ENCODE measurements around the gene OXLD1.

DNA sequence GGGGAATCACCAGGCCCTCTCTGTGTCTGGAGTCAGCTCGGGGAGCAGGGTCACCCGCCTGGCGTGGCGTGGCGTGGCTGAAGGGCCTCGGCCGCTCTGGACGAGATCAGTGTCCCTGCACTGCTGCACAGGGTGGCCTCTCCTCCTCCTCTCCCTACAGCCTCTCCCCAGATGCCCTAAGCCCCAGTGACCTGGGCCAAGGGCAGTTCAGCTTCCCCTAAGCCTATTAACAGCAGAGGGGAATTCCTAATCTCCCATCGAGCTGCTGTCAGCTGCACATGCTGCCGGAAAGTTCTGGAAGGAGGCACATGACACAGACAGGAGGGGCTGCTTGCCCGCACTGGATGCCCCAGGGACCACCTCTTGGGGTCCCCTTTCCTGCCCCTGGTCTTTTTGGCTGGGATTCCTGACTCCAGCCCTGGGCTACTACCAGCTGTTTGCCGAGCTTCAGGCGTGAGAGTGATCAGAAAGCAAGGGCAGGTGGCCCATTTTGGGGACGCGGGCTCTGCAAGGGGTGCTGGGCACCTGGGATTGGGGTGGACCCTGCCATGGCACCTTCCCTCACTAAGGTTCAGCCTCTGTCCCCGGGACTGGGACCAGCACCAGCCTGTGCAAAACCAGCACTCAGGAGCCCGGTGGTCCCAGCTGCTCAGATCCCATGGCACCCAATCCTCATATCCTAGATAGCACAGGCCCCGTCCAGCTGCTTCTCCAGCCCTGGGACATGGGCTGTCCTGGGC, 10.9 kb downstream of the OXLD1 start:
- TF ChIP-seq, protein P1, sequence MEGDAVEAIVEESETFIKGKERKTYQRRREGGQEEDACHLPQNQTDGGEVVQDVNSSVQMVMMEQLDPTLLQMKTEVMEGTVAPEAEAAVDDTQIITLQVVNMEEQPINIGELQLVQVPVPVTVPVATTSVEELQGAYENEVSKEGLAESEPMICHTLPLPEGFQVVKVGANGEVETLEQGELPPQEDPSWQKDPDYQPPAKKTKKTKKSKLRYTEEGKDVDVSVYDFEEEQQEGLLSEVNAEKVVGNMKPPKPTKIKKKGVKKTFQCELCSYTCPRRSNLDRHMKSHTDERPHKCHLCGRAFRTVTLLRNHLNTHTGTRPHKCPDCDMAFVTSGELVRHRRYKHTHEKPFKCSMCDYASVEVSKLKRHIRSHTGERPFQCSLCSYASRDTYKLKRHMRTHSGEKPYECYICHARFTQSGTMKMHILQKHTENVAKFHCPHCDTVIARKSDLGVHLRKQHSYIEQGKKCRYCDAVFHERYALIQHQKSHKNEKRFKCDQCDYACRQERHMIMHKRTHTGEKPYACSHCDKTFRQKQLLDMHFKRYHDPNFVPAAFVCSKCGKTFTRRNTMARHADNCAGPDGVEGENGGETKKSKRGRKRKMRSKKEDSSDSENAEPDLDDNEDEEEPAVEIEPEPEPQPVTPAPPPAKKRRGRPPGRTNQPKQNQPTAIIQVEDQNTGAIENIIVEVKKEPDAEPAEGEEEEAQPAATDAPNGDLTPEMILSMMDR (IDR thresholded peaks at IDR 0.05): no peak
- TF ChIP-seq POLR2A (IDR thresholded peaks at IDR 0.05): no peak

All from esophagus squamous epithelium (tissue), 4 donors.